Nucleus accumbens (tissue), 56 donors: Measurements from ENCODE around the gene FOCAD.
"Not testable (repeated sequence)": the region's sequence is repeated elsewhere in the genome, so short reads cannot be mapped to it uniquely, and the experiment has no call there.

Experiments
- DNase-seq, 56 donors: peaks; one replicate each; lab custom pipeline; 2025; lab: John Stamatoyannopoulos, UW

FOCAD gene

DNA sequence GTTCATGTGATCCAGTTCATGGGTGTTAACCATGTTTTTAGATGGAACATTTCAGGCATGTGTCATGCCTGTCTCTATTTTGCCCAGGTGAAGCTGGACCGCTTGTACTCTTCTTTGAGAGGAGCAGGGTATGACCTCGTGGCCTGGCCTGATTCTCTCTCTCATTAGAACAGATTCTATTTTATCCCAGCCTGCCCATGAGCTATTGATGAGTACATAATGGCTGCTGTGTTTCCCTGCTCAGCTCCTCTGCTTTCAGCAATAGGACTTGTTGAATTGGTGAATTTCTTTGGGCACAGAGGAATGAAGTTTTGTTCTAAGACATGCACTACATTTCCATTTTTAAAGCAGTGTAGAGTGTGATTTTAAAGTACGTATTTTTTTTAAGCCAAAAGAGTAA lies 261.2 kb downstream of the FOCAD start:
- peak in 11 of 56 donors; percentile 1 to 23 (median 12) for DNase-seq

DNA sequence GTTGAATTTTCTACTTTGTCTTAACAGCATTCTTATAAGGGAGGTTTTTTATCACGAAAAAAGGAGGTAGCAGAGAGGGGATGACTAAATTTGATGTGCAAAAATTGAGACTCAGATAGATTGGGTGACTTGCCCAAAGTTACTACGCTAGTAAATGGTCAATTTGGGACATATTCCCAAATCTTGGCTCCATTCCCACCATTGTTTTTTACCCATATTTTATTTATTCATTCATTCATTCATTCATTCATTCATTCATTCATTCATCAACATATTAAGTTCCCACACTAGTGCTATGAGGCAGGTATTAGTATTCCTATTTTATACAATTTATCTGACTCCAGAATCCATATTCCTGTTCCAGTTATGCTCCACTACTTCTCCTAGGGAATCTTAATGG lies 261.8 kb downstream of the FOCAD start:
- no peak for DNase-seq

DNA sequence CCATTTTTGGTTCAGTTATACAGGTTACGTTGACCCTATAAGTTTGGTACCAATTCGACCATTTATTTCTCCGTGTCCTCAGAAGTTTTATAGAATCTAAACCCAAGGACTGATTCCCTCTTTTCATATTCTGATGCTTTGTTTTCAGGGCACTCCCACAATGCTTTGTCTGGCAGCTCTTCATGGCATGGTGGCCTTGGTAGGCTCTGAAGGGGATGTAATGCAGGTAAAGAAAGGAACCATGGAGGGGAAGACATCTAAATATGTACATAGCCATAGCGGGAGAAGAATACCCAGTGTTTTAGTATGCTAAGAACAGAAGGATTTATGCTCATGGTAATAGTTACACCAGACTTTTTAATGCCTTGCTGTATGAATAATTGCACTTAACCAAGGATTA lies 264.6 kb downstream of the FOCAD start:
- DNase-seq, result no peak

DNA sequence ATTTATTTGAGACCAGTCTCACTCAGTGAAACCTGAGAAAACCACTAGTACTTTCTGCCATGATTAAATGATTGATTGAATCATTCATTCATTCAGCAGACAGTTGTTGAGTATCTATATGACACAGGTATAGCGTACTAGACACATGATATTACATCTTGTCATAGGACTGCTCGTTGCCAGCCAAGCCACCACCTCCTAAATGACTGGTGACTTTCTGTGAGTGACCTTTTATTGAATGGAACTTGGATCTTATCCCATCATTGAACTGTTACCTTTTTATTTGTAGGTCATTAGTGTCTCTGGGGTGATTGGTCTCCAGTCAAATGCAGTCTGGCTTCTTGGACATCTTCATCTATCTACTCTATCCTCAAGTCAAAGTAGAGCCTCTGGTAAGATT lies 266.6 kb downstream of the FOCAD start:
- no peak for DNase-seq

DNA sequence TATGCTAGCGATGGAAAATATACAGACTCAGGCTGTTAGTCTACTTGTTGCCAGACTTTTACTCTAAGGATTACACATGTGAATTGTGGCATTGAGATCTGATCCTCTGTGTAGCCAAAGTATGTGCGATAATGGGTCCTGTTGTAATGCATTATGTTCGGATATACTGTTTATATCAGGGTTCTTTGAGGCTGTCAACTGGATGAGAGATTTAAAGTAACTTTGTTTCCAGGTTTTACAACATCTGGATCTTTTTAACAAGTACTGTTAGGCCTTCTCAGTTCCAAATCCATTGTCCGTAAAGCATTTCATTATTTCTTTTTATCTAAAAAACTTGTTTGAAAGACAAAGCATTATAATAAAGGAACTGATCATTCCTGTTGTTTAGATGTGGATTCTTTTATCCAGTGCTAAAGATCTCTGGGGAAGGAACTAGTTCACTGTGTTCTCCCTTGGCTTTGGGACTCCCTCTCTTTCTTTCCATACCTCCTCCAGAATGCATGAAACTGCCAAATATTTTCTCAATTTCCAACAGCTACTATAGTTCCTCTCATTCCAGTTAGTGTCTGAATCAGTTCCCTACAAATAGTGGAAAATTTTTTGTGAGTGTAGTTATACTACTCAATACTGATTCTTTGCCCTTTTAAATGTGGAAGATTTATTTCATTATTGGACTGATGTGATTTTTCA lies 278.6 kb downstream of the FOCAD start:
- no peak for DNase-seq

DNA sequence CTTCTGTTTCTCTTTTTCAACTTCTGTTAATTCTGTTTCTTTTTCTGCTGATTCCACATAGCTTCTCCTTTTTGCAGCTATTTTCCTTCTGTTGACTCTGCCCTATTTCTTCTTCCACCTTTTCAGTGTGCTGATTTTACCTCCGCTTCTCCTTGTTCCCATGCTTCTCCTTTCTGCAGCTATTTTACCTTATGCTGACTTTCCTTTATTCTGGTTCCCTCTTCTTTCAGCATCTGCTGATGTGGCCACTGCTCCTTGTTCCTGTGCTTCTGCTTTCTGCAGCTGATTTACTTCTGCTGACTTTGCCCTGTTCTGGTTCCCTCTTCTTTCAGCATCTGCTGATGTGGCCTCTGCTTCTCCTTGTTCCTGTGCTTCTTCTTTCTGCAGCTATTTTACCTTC lies 288.6 kb downstream of the FOCAD start:
- DNase-seq, result no peak

DNA sequence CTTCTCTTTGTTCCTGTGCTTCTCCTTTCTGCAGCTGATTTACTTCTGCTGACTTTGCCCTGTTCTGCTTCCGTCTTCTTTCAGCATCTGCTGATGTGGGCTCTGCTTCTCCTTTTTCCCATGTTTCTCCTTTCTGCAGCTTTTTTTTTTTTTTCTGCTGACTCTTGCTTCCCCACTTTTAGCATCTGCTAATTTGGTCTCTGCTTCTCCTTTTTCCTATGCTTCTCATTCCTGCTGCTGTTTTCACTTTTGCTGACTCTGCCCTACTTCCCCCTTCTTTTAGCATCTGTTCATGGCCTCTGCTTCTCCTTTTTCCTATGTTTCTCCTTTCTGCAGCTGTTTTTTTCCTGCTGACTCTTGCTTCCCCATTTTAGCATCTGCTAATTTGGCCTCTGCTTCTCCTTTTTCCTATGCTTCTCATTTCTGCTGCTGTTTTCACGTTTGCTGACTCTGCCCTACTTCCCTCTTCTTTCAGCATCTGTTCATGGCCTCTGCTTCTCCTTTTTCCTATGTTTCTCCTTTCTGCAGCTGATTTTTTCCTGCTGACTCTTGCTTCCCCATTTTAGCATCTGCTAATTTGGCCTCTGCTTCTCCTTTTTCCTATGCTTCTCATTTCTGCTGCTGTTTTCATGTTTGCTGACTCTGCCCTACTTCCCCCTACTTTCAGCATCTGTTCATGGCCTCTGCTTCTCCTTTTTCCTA lies 289.3 kb downstream of the FOCAD start:
- DNase-seq, result not testable (repeated sequence)

DNA sequence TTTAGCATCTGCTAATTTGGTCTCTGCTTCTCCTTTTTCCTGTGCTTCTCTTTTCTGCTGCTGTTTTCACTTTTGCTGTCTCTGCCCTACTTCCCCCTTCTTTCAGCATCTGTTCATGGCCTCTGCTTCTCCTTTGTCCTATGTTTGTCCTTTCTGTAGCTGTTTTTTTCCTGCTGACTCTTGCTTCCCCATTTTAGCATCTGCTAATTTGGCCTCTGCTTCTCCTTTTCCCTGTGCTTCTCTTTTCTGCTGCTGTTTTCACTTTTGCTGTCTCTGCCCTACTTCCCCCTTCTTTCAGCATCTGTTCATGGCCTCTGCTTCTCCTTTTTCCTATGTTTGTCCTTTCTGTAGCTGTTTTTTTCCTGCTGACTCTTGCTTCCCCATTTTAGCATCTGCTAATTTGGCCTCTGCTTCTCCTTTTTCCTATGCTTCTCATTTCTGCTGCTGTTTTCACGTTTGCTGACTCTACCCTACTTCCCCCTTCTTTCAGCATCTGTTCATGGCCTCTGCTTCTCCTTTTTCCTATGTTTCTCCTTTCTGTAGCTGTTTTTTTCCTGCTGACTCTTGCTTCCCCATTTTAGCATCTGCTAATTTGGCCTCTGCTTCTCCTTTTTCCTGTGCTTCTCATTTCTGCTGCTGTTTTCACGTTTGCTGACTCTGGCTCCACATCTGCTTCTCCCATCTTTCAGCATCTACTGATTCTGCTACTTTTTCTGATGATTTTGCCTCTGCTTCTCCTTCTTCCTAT lies 290.3 kb downstream of the FOCAD start:
- not testable (repeated sequence) for DNase-seq

DNA sequence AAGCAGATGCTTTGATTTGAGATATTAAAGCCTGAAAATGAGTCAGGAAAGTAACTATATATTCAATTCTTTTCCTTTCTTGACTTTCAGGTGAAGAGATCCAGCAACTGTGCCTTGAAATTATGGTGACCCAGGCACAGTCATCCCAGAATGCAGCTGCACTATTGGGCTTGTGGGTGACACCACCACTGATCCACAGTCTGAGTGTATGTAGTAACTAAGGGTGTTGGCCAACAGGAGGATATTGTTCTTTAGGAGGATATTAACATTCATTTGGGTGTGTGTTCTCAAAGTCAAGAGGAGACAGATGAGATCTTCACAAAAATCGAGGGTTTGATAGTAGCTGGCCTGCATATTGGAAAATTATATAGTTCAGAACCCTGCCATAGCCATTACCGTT lies 294.2 kb downstream of the FOCAD start:
- DNase-seq, result no peak

DNA sequence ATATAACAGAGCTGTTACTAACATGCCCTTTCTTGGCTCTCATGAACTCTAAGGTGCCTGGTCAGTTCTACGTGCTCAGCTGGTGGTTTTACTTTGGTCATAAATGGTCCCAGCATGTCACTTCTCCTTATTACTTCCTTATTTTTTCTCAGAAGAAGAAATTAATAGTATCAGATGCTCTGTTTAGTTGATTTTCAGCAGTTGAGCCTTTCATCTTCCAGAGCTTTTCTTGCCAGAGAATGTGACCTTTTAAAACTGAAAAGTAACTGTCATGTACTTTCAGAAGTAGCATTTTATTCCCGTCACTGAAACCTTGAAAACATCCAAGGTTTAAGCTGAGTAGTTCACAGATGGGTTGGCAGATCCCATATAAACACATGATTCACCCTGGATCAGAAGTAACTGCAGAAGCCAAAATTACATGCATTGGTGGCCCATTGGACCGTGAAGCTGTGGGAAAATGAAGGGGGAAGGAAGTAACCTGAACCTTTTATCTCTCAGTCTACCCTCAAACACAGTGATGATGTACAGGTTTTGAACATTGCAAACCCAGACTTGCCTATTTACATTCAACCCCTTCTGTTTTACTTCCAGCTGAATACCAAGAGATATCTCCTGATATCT lies 296.9 kb downstream of the FOCAD start:
- peak in 1 of 56 donors; percentile 5 for DNase-seq

DNA sequence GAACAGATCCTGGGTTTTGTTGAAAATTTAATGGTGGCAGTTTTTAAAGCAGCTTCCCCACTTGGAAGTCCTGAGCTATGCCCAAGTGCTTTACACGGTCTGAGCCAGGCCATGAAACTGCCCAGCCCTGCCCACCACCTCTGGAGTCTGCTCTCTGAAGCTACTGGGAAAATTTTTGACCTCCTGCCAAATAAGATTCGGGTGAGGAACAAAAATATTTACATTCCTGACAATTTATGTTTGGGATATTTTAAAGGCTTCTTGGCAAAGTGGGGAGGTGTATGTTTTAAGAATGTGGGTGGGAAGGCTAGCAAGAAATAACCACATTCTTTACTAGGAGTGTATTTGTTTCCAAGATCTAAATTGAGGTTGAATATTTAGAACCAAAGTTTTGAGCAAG lies 297.4 kb downstream of the FOCAD start:
- no peak for DNase-seq

DNA sequence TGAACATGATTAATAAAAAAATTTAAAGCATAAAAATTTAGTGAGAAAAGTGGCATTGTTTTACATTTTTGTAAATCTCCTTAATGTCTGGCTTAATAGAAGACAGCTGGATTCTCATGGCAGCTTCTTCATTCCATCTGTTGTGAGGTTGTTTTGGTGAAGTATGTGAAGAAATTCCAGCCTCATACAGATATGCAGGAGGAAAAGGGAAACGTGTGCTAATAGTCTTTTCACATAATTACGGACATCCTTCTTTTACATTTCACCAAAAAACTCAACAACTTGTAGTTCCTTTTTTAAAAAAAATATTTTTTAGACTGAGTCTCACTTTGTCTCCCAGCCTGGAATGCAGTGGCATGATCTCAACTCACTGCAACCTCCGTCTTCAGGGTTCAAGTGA lies 300.4 kb downstream of the FOCAD start:
- no peak for DNase-seq

DNA sequence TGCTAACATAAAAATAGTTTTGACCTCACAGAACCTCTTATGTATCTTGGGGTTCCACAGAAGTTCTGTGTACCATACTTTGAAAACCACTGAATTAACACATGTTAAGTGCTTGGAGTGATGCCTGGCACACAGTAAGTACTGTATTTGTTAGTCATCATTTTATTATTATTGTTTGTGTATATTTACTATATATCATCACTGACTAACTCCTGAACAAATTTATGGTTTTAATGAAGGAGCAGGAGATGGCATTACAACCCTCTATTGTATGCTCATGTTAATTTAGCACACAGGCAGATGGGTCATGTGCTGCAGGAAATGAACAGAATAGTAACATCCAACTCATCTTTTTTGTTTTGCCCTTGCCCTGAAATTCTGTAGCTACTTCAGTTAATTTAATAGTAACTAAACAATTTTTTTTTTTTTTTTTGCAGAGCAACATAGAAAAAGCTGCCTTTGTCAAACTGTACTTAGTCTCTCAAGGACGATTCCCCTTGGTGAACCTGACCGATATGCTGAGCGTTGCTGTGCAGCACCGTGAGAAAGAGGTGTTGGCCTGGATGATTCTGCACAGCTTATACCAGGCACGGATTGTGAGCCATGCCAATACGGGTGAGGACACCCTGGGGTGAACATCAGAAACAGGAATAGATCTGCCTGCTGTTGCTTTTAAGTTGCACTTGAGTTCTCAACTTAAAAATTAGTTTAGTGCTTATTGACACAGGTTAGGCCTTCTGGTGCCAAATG lies 302.0 kb downstream of the FOCAD start:
- DNase-seq, result no peak

DNA sequence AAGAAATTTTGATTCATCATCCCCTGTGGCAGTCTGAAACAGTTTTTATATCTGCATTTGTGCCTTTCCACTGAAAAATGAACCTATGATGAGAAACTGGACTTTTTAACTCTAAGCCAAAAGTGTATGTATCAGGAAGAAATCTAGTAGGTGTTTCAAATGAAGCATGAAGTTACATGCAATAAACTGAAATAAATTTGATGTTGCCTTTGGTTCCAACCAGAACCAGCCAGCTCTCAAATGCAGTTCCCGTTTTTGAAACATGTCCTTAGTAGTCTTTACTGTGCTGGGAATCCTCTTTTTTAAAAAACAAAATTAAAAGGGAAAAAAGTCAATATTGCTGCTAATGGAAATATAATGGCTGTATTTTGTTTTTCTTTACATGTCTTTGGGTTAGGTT lies 303.5 kb downstream of the FOCAD start:
- DNase-seq, result no peak

DNA sequence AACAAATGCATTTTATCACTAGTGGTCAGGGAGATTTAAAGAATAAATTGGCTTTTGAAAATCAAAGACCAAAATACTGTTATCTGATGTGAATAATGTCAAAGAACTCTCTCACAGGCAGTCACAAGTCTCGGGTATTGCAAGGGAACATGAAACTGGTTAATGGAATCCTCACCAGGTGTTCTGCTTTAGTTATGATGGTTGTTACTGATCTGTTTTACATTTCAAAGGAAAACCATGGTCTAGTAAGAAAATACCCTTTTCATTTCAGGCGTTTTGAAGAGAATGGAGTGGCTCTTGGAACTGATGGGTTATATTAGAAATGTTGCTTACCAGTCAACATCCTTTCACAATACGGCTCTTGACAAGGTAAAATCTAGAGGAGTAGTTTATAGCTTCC lies 304.0 kb downstream of the FOCAD start:
- DNase-seq, result no peak

DNA sequence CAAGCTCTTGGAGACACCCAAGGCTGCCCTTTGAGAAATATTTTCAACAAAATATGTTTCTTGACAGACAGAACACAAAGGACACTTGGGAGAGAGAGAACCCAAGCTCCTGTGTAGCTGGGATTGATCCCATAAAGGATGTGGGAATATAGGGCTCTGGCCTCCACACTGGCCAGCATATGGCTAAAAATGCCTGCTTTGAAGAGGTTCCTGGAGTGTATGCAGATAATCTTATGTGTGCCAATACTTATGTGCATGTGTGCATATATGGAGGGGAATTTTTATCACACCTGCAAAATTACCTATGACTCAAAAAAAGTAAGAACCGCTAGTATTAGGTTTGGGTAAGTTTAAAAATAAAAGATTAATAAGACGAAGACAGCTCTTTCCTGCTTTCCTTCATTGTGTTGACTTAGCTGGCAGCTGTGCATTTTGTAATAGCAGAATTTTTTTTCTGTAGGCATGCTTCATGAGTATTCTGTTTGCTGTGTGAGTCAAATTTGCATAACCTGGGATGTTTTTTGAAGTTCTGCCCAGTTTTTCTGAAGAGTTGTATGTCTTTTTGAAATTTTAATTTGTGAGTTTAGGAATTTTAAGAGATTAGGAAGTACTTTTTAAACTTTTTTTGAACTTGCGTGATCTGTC lies 304.7 kb downstream of the FOCAD start:
- no peak for DNase-seq

DNA sequence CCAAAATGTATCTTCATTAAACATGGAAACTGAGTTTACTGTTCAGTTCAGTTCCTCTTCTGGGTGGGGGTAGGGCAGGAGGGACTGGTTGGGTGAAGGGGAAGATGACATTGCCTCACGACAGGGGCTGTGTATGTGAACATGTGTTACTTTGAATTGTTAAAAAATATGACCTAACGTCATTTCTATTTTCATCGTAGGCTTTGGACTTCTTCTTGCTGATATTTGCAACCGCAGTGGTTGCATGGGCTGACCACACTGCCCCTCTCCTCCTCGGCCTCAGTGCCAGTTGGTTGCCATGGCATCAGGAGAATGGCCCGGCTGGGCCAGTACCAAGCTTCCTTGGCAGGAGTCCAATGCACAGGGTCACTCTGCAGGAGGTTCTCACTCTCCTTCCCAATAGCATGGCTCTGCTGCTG lies 305.9 kb downstream of the FOCAD start:
- peak in 54 of 56 donors; percentile 2 to 85 (median 34) for DNase-seq

DNA sequence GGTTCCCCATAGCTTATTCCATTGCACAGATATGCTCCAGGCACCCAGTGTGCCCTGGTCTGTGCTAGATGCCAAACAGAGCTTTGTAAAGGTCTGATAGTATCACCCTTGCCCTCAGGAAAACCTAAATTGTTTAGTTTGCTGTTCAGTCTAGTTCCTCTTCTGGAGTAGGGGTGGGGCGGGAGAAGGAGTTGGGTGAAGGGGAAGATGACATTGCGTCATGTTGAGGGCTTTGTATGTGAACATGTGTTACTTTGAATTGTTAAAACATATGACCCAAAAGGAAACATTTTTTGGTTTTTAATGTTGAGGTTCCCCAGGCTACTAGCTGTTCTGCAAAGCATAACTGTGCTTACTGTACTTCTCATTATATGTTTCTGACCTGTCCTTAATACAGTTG lies 306.8 kb downstream of the FOCAD start:
- no peak for DNase-seq

DNA sequence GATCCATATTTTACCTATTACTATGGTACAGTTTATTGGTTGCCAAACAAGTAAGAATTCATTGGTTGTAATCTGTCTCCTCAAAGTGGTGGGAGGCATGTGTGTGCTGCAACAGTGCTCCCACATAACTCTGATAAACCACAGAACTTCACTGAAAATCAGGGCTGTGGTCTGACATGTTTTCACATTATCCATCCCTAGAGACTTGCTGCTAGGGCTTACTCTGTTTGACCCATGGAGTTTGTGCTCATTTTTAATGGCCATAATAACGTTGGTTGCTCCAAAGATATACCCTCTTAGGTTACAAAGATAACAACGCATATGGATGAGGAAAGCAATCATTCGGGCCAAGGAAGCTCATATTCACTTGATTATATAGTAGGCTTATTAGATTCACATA lies 310.4 kb downstream of the FOCAD start:
- DNase-seq, result no peak

DNA sequence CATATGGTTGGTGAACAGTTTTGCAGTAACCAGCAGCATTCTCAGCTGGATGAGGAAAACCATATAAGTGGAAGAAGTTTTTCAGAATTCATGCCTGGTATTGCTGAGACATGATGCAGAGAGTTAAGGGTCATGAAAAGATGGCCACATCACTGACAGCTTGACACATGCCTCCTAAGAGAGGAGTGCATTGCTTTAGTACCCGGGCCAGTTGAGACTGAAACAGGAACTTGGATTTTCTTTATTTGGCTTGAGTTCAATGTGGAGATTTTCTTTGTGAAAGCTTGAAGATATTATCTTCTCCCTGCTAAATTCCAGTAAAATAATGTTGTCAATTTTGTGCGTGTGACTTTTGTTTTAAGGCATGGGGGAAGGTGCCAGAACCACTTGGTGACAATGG lies 311.6 kb downstream of the FOCAD start:
- no peak for DNase-seq
